ENCODE data around the gene ANKRD10.
A peak's percentile ranks its signal among the peaks of the same experiment; 100 is the strongest.

The ANKRD10 gene

GRCh38 chr13:110914331-110915056 is 375 bp downstream of the ANKRD10 start:
- DNase-seq, result peak; percentile 71

DNA sequence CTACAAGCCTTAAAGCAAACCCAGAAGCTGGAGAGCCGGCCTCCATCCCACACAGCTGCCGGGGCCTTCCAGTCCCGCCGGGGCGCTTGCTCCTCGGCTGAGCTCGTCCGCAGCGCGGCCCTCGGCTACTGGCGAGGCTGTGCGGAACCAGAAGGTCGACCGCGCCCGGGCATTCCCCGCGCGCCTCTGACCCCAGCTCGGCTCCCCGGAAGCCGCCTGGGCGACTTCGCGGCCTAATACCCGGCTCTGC is 863 bp downstream of the ANKRD10 start:
- no peak for DNase-seq

DNA sequence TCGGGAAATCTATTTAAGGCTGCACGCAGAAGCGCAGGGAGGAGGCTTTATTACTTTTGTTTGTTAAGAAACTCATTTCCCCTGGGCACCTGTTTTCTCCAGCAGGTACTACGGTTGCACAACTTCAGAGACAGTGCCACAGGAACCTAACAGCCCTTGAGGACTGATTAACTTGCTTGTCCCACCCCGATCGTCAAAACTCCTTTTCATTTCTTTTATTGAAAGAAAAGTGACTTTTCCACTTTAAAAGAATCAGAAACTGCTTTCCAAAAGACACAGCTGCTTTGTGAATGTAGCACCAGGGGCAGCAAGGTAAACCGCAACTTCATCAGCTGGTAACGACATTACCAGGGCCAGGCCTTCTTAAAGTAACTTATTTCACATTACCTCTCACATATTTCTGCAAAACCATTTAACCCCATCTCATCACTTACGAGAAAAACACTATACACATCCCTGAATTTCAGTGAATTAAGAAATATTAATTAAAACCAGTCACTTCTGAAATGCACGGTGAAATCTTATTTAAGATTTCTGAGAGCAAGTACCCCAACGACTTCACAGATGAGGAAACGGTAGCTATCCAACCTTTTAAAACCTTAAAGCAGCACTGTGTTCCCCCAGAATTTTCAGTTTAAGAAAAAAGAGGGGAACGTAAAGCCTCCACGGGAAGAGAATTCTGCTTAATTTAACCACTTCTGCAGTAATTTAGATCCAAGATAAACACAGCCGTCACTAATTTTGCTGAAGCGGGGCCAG is 1.4 kb downstream of the ANKRD10 start:
- DNase-seq, result no peak

DNA sequence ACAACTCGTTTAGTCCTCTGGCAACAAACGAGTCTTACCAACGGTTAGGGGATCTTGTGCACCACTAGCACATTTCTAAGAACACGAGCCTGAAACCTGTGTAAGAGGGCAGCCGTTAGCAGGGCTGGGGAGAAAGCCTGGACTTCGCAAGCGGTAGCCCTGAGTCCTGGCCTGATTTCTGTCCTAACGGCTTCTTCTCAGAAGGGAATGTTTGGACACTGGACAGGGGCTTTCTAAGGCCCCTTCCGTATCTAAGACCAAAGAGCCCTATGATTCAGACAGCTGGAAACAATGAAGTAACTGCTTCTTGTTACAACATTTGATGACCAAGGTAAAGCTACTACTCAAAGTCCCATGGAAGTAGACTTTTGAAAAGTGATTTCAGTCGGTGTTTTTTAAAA is 2.2 kb downstream of the ANKRD10 start:
- DNase-seq, result no peak

DNA sequence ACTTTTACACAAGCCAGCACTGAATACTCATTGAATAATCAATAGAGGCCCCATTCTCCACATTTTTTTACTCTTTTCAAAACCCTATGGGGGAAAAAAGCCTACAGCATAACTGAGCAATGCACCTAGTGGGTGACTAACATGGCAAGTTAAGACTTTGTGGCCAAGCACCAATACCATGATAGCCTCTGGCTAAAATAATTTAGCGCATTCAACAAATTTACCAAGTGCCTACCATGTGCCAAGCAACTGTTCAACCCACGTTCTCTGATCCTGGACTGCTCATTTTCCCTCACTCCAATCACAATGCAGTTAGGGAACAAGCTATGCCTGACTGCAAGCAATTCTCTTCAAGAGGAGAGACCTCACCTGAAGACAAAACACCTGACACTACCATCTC is 3.0 kb downstream of the ANKRD10 start:
- no peak for DNase-seq

- DNase-seq, result no peak
Measured at GRCh38 chr13:110910013-110910890, 4.6 kb downstream of the ANKRD10 start.

GRCh38 chr13:110907951-110908898 is 6.6 kb downstream of the ANKRD10 start:
- DNase-seq, result peak; percentile 73

DNA sequence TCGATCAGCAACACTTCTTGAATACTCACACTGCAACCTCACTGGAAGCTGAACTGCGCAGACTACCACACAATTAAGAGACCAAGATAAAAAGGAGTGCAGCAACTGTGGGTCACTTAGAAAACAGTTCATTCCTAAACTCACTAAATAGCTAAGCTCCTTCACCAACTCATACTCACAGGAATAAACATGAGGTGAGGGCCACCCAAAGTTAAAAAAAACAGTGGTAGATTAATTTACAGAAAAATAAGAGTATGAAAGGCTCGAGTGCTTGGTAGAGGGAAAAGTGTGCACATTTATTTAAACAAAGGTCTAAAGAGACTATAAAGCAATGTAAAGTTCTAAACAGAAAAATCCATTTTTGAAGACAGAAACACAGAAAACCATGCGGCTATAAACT is 7.6 kb downstream of the ANKRD10 start:
- no peak for DNase-seq

GRCh38 chr13:110904748-110905147 is 10.1 kb downstream of the ANKRD10 start:
- DNase-seq, result no peak

DNA sequence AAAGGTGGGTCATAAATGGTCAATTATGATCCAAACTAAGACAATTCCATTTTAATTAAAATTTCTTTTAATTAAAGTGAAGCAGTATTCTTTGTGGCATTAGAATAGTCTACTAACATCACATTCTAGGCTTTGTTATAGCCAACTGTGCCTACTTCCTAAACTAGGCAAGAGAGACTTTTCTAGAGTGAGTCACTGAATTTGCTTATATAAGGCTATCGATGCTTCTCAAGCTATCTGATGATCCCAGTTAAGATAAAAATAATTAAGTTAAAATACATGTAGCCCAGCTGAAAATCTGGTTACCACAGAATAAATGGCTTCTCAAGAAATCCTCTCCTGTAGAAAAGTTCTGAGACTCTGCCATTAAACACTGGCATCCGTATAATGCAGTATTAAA is 12.5 kb downstream of the ANKRD10 start:
- DNase-seq, result no peak

- DNase-seq, result no peak
Measured at GRCh38 chr13:110897521-110897920, 17.3 kb downstream of the ANKRD10 start.

- DNase-seq, result no peak
Measured at GRCh38 chr13:110897014-110897413, 17.9 kb downstream of the ANKRD10 start.

DNA sequence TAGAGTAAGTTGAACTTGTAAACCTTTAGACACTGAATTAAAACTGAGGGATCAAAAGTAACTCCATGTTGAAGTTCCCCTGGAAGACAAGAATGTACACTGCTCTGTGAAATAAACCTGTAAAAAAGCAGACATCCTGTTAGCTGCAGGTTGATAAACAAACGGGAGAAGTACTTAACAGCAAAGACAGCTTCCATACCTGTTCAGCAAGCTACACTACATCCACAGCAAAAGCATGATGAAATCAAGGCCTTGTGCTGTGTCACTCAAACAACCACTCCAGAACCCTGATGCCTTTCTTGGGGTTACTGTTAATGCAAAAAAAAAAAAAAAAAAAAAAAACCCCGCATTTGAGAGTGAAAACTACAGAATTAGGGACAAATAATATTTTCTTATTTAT is 20.8 kb downstream of the ANKRD10 start:
- DNase-seq, result no peak

- DNase-seq, result no peak
Measured at GRCh38 chr13:110893571-110893970, 21.3 kb downstream of the ANKRD10 start.

DNA sequence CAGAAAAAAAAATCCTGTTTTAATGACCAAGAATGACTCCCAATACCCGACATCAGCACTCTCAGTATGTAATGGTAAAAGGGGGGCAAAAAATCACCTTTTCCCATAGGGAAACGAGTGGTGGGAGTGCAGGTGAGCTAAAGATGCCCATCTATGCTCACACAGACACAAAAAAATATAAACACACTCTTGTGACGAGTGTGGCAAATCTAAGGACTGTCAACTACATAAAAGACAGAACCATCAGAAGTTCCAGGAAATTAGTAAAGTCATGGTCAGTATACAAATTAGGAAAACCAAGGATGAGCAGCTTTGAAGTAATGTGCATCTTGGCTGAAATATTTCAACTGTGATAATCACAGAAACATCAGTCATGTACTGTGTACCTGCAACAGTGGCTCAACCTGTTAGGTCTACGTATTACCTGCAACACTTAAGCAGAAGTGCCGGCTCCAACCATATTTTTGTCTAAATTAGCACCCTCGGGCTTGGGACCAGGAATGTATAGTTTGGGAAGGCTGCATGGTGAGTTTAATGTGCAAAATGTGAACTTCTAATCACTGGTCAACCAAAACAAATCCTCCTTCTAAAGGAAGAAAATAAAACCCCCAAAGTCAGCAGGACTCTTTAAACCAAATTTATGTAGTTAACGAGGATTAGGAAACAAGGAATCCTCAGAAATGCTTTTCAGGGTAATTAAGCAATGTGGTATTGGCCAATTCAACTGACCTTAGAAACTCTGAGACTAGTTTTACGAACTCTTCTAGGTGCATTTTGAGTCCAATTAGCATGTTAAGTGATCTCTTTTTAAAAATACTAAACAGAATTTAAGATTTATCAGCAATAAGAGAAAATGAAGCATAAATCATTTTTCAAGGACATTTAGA is 24.3 kb downstream of the ANKRD10 start:
- no peak for DNase-seq

- DNase-seq, result no peak
Measured at GRCh38 chr13:110888390-110888789, 26.5 kb downstream of the ANKRD10 start.

DNA sequence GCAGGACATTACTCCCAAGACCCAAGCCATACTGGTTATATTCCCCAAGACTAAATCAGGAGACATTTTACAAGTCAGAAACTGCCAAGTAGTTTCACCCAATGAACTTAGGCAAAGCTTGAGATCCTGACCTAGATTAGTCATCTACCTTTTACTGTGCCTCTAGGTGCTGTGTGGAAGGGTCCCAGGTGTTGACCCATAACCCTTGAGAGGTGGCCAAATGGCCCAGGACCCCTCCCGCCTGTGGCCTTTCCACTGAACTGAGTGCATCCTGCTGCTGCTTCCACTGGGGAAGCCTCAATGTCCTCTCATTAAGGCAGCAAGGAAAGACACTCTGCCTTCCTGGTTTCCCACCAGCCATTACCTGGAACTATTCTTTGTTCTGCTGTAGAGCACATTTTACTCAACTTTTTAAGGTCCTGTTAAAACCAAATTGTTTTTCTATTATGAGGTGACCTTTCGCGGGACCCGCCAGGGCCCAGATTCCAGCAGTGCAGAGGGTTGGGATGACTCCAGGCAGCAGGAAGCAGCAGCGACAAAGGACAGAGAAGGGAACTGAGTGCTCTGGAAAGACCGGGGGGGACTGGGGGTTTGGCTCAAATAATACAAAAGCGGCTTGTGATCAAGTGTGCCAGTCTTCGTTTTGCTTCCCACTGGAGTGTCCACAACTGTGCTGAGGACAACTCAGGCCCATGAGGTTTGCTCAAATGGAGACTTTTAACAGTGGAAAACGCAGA is 27.1 kb downstream of the ANKRD10 start:
- no peak for DNase-seq

GRCh38 chr13:110886870-110887596 is 27.8 kb downstream of the ANKRD10 start:
- DNase-seq, result no peak

GRCh38 chr13:110885966-110886869 is 28.7 kb downstream of the ANKRD10 start:
- no peak for DNase-seq

Measured in NCI-H345 (cell line).